SK-MEL-5 (cell line): ENCODE measurements around the gene GLRB. TPM values are rescaled to one million over a fixed set of nuclear protein-coding genes. Genes with fewer than 3 reads are reported as not detected.

Source experiments
- DNase-seq: peaks from one replicate; pipeline ENCODE4 v3.0.0-alpha.2; 2016; ENCODE audit warnings: low read depth, low spot score
- in situ Hi-C: cut with HindIII; loops from 2 replicates; pipeline ENCODE4 v1.10.0; 2016; ENCODE audit warnings: low sequenced_read_pairs, high pct_unique_total_duplicates, low pct_unique_long_range_greater_than_20kb
- small RNA-seq, 2 experiments: library from RNA; depleted of rRNA; stranded (forward); fragments of <200 nt; gene quantifications; one replicate each; pipeline ENCODE3, GENCODE V24; 2014
- total RNA-seq: library from RNA; depleted of rRNA; stranded (reverse); fragments of >200 nt; shearing (Covaris generic); gene quantifications from 2 replicates; pipeline ENCODE4 v1.2.3, GENCODE V29; 2014; rRNA removed

GLRB gene
- total RNA-seq, 1 experiment from 2014 or later: 0.24 TPM

DNA sequence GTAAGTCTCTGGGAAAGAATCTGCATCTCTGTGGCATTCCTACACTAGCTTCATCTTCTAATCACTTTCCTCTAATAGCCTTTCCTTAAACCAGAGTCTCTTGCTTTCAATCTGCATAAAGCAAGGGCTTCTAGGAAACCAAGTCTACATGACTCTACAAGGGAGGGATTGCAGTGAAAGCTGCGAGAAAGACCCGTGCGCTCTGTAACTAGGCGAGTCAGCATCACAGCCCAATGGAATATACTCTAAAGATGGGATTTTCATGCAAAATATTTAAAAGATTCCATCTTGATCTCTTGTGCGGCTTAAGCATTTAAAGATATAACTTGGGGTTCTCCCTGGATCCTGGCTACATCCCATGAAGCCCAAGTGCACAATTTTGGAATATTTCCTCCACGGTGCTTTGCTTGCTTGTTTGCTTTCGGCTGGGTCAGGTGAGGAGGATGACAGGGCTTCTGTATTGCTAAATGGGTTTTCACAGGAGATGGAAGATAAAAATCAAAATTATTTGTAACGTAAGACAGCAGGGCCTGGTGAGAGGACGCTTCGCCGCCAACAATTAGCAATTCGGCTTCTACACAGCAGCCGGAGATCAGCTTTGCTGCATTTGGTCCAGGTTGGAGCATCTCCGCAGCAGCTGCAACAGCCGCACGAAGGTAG is 143.9 kb downstream of the GLRB start:
- DNase-seq: no peak
- in situ Hi-C loops: no loop called here

DNA sequence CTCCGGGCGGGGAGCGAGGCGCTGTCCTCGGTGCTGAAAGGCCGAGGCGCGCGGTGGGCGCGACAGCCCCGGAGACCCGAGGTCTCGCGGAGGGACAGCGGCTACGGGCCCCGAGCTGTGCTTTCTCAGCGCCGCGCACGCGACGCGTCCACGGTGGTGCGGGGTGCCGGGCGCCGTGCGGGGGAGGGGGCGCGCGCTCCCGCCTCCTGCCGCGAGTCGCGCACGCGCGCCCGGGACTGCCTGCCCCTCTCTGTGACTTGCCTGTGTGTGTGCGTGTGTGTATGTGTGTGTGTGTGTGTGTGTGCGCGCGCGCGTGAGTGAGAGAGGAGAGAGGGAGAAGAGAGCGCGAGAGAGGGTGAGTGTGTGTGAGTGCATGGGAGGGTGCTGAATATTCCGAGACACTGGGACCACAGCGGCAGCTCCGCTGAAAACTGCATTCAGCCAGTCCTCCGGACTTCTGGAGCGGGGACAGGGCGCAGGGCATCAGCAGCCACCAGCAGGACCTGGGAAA is 144.5 kb downstream of the GLRB start, which contains the start of gene GRIA2:
Gene GRIA2 (plus strand): TSS at position 358 of the 511 bp plus-strand sequence. CDS start 315 bp downstream, outside the sequence.
- in situ Hi-C loops: no loop called here
- DNase-seq: peak; percentile 28

DNA sequence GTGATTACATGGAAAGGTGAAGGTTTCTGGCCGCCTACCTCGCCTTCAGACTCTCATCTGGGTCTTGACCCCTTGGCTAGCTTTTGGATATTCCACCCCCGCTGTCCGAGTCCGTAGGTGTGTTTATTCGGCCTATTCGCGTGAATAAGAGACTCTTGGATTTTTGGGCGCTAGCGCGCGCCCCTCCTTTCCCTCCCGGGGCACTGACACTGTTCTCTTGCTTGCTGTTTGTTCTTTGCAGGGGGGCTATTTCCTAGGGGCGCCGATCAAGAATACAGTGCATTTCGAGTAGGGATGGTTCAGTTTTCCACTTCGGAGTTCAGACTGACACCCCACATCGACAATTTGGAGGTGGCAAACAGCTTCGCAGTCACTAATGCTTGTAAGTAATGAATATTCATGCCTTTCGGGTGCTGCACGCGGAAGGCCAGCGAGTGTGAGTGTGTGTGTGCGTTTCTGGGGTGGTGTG is 145.5 kb downstream of the GLRB start:
- DNase-seq: no peak
- in situ Hi-C loops: no loop called here

Small RNAs within 50 kb of the gene (small RNA-seq; reads per million reads assigned to genes)
- gene RF00019 (0 reads per million in 2 experiments), gene RNU6-582P (0 reads per million in 2 experiments)

Other genes with a start within 250 kb of the GLRB start
- 3.0 and 5.4 TPM in 2 replicates for gene PDGFC, start 104.4 kb upstream of the GLRB start, total RNA-seq
- gene GRIA2, start 144.6 kb downstream of the GLRB start, total RNA-seq: 0.24 and 0.29 TPM in 2 replicates